A549 (cell line): ENCODE measurements around the gene STK33. TPM values are rescaled to one million over a fixed set of nuclear protein-coding genes. Genes with fewer than 3 reads are reported as not detected.

ENCODE experiments used
- ATAC-seq, 2 experiments: fragments of 200-7000 bp in 1 of 2; fragments of >200 bp in 1 of 2; cut with Nextera tagmentation in 1 of 2; cut with Tn5 transposase in 1 of 2; 3 replicates each; pipeline versions ENCODE4 v1.8.0 to v1.9.1; 2018 to 2020; ENCODE audit warnings: mild to moderate bottlenecking in 1 of 2, moderate library complexity in 1 of 2
- CTCF ChIA-PET: fragments of 300-600 bp; sonication (Branson Sonifier 250); formaldehyde crosslinking; extraction: SDS; loops from one replicate; lab custom pipeline; 2021; ENCODE audit warnings: antibody characterized with exemption, inconsistent platforms; lab: Yijun Ruan, JAX
- POLR2A ChIA-PET: fragments of 350-600 bp; formaldehyde crosslinking; extraction: SDS; loops from one replicate; lab custom pipeline; 2021; ENCODE audit warnings: antibody characterized with exemption, inconsistent platforms; lab: Yijun Ruan, JAX
- DNase-seq, 2 experiments: peaks; one replicate each; pipeline versions ENCODE4 v3.0.0 to v3.0.0-alpha.2; 2011 to 2016; ENCODE audit warnings: low read depth in 1 of 2, low spot score in 1 of 2
- FAIRE-seq: peaks from 2 replicates; lab custom pipeline; 2011; peaks lifted over from hg19 to GRCh38; lab: Jason Lieb, UNC
- H3K27ac ChIP-seq, 2 experiments: fragments of >200 bp; sonication (Bioruptor Twin); formaldehyde crosslinking; 3 replicates each; pipeline ENCODE4 v1.5.1; 2016 to 2017
- H3K4me1 ChIP-seq: fragments of >200 bp; sonication (Bioruptor Twin); formaldehyde crosslinking; 3 replicates; pipeline ENCODE4 v1.6.1; 2016
- H3K4me2 ChIP-seq: fragments of >200 bp; sonication (Bioruptor Twin); formaldehyde crosslinking; 3 replicates; pipeline ENCODE4 v1.6.1; 2016
- H3K4me3 ChIP-seq: fragments of >200 bp; sonication (Bioruptor Twin); formaldehyde crosslinking; 3 replicates; pipeline ENCODE4 v1.5.1; 2016
- H3K9me3 ChIP-seq: fragments of >200 bp; sonication (Bioruptor Twin); formaldehyde crosslinking; 3 replicates; pipeline ENCODE4 v1.6.1; 2016
- CBX8 ChIP-seq: fragments of 200-600 bp; sonication (generic); IDR thresholded peaks from 2 replicates; pipeline ENCODE4 v1.6.1; 2016
- CEBPB ChIP-seq, 2 experiments: fragments of >200 bp in 1 of 2; sonication (Bioruptor Twin) in 1 of 2; formaldehyde crosslinking in 1 of 2; IDR thresholded peaks; 2 replicates each; pipeline ENCODE4 v1.6.1; 2012 to 2016
- CTCF ChIP-seq: fragments of >200 bp; sonication (Bioruptor Twin); formaldehyde crosslinking; IDR thresholded peaks from 3 replicates; pipeline ENCODE4 v1.5.1; 2016
- E2F6 ChIP-seq: IDR thresholded peaks from 2 replicates; pipeline ENCODE4 v1.6.1; 2012; ENCODE audit warnings: low read depth, borderline replicate concordance
- EHF ChIP-seq: fragments of 250-450 bp; sonication (Bioruptor Pico); IDR thresholded peaks from 2 replicates; pipeline ENCODE4 v1.5.0; 2020; ENCODE audit warnings: mild to moderate bottlenecking
- EHMT2 ChIP-seq: fragments of 200-600 bp; sonication (generic); IDR thresholded peaks from 2 replicates; pipeline ENCODE4 v1.6.1; 2016; ENCODE audit warnings: antibody characterized with exemption, low read depth, mild to moderate bottlenecking, moderate library complexity
- ELK1 ChIP-seq: fragments of 150-350 bp; IDR thresholded peaks from 2 replicates; pipeline ENCODE4 v1.6.1; 2014; ENCODE audit warnings: low read depth, mild to moderate bottlenecking, low read length
- ESRRA ChIP-seq: fragments of 150-350 bp; IDR thresholded peaks from 2 replicates; pipeline ENCODE4 v1.6.1; 2014; ENCODE audit warnings: mild to moderate bottlenecking, low read length, borderline replicate concordance
- FOSL2 ChIP-seq, 2 experiments: fragments of 450-650 bp in 1 of 2; fragments of >200 bp in 1 of 2; sonication (Bioruptor Twin) in 1 of 2; formaldehyde crosslinking; IDR thresholded peaks; 2 replicates each; pipeline versions ENCODE4 v1.5.0 to v1.6.1; 2016 to 2020; ENCODE audit warnings: mild to moderate bottlenecking in 1 of 2, moderate library complexity in 1 of 2
- HES2 ChIP-seq: fragments of >200 bp; sonication (Bioruptor Twin); formaldehyde crosslinking; IDR thresholded peaks from 2 replicates; pipeline ENCODE4 v1.6.1; 2016
- HMGXB4 ChIP-seq: fragments of 250-450 bp; sonication (Bioruptor Pico); IDR thresholded peaks from 2 replicates; pipeline ENCODE4 v1.5.0; 2021; ENCODE audit warnings: mild to moderate bottlenecking, moderate library complexity, borderline replicate concordance
- HOXB13 ChIP-seq: fragments of 250-450 bp; sonication (Bioruptor Pico); IDR thresholded peaks from 2 replicates; pipeline ENCODE4 v1.5.0; 2020; ENCODE audit warnings: low read depth, mild to moderate bottlenecking, moderate library complexity
- JUNB ChIP-seq: fragments of >200 bp; sonication (Bioruptor Twin); formaldehyde crosslinking; IDR thresholded peaks from 2 replicates; pipeline ENCODE4 v1.6.1; 2016
- MAZ ChIP-seq: fragments of 150-350 bp; IDR thresholded peaks from 2 replicates; pipeline ENCODE4 v1.6.1; 2014; ENCODE audit warnings: antibody characterized with exemption, low read depth, low read length, borderline replicate concordance
- PHF8 ChIP-seq: fragments of 200-600 bp; sonication (generic); IDR thresholded peaks from 2 replicates; pipeline ENCODE4 v1.6.1; 2016; ENCODE audit warnings: low read depth, mild to moderate bottlenecking, antibody characterized with exemption, moderate library complexity, borderline replicate concordance
- POLR2AphosphoS2 ChIP-seq: conservative IDR thresholded peaks from 2 replicates; pipeline ENCODE4 v1.6.1; 2012; ENCODE audit warnings: low read length, improper control_type of control experiment, inconsistent platforms
- RFX5 ChIP-seq: fragments of 450-650 bp; IDR thresholded peaks from 2 replicates; pipeline ENCODE4 v1.7.1; 2014; ENCODE audit warnings: antibody characterized with exemption, mild to moderate bottlenecking, moderate library complexity
- RNF2 ChIP-seq: fragments of 200-600 bp; sonication (generic); IDR thresholded peaks from 2 replicates; pipeline ENCODE4 v1.6.1; 2016; ENCODE audit warnings: low read depth, mild to moderate bottlenecking, antibody characterized with exemption, moderate library complexity, borderline replicate concordance
- SMC3 ChIP-seq: fragments of >200 bp; sonication (Bioruptor Twin); formaldehyde crosslinking; IDR thresholded peaks from 3 replicates; pipeline ENCODE4 v1.6.1; 2018; ENCODE audit warnings: inconsistent platforms
- USF2 ChIP-seq: fragments of 450-650 bp; IDR thresholded peaks from 2 replicates; pipeline ENCODE4 v1.6.1; 2014; ENCODE audit warnings: antibody characterized with exemption
- ZFP36 ChIP-seq: fragments of 450-650 bp; IDR thresholded peaks from 2 replicates; pipeline ENCODE4 v1.6.1; 2014; ENCODE audit warnings: borderline replicate concordance; ENCODE audit not compliant: partially characterized antibody
- WGBS: methylation state at CpG from one replicate; pipeline ENCODE4 v1.1.6; 2017; ENCODE audit errors: missing lambda C conversion rate; 5-methylcytosine and 5-hydroxymethylcytosine counted together
- polyA plus RNA-seq, 4 experiments: library from polyadenylated mRNA; depleted of rRNA in 3 of 4; stranded (reverse); fragments of >200 nt; fragmentation: RNase III in 1 of 4; extraction: RNeasy Plus Mini Kit Qiagen cat#74134 plus additional on column Dnase treatment in 1 of 4; gene quantifications; 2 replicates in 3 of 4; 3 replicates in 1 of 4; pipeline ENCODE4 v1.2.3, GENCODE V29; 2011 to 2017

The STK33 gene
- polyA plus RNA-seq, 2 of the 4 experiments (the other 2 are of a cell fraction) = 5.2 to 5.8 TPM

- H3K4me3 ChIP-seq = no peak overlapping the region
- POLR2A ChIA-PET = no interaction called here
These were observed 109.8 kb downstream of the STK33 start for GRCh38 chr11:8484251-8484650.

GRCh38 chr11:8480858-8481257 lies 113.2 kb downstream of the STK33 start:
- TF ChIP-seq ZFP36 (no peak), E2F6 (no peak), RFX5 (no peak), CBX8 (no peak), USF2 (no peak), EHMT2 (no peak), HES2 (no peak), HMGXB4 (no peak), HOXB13 (CRISPR knock-in tag) (no peak), CEBPB (IDR thresholded peaks at IDR 0.05) (no peak), CTCF (no peak), MAZ (no peak), EHF (CRISPR knock-in tag) (no peak), SMC3 (no peak), PHF8 (no peak), ESRRA (no peak), ELK1 (no peak), POLR2AphosphoS2 (no peak)
- FAIRE-seq = no peak
- CTCF ChIA-PET = no interaction called here

More at GRCh38 chr11:8484251-8484650, 109.8 kb downstream of the STK33 start:
- DNase-seq (no peak), FAIRE-seq (no peak), ATAC-seq (no peak)
- no peak overlapping the region for H3K4me2 ChIP-seq
- no peak for TF ChIP-seq RNF2
- no peak for TF ChIP-seq JUNB
- no peak for TF ChIP-seq FOSL2 (IDR thresholded peaks at IDR 0.05)
- no peak for TF ChIP-seq FOSL2 (CRISPR knock-in tag; IDR thresholded peaks at IDR 0.05)
- 37% methylated on average over 3 of the region's 3 CpGs for WGBS
- H3K4me1 ChIP-seq = no peaks in the 10 kb centered on the region
- CTCF ChIA-PET = interaction anchor here (1.2 kb wide), 1 partner anchor 28 kb away, joined by 3 read pairs; no protein-coding TSS in a partner anchor
- no peak overlapping the region for H3K27ac ChIP-seq
- H3K9me3 ChIP-seq = no peaks in the 10 kb centered on the region

More at GRCh38 chr11:8480858-8481257, 113.2 kb downstream of the STK33 start:
- POLR2A ChIA-PET = no interaction called here
- no peaks in the 10 kb centered on the region for H3K9me3 ChIP-seq
- no peaks in the 10 kb centered on the region for H3K4me1 ChIP-seq
- H3K27ac ChIP-seq = no peak overlapping the region
- ATAC-seq = no peak
- no peak overlapping the region for H3K4me3 ChIP-seq
- DNase-seq = no peak
- no peak overlapping the region for H3K4me2 ChIP-seq
- WGBS = 76% methylated on average over 3 of the region's 3 CpGs
